HG02973 (cell line): Measurements from ENCODE around the gene USO1.
A peak's percentile ranks its signal among the peaks of the same experiment; 100 is the strongest.
"Not testable (repeated sequence)": the region's sequence is repeated elsewhere in the genome, so short reads cannot be mapped to it uniquely, and the experiment has no call there.

Experiments
- ATAC-seq: cut with Tn5 transposase; IDR thresholded peaks from one replicate; pipeline ENCODE4 v1.9.1; 2021; ENCODE audit warnings: moderate library complexity; ENCODE audit not compliant: unreplicated experiment

USO1 gene

GRCh38 chr4:75714011-75714410, 10.4 kb upstream of the USO1 start:
- ATAC-seq, result no peak

GRCh38 chr4:75714704-75715103, 9.7 kb upstream of the USO1 start:
- no peak for ATAC-seq

- ATAC-seq, result peak; percentile 51
Measured at GRCh38 chr4:75715105-75715799, 9.1 kb upstream of the USO1 start.

GRCh38 chr4:75716054-75716453, 8.3 kb upstream of the USO1 start:
- ATAC-seq, result not testable (repeated sequence)

- ATAC-seq, result no peak
Measured at GRCh38 chr4:75717408-75717807, 7.0 kb upstream of the USO1 start.

- no peak for ATAC-seq
Measured at GRCh38 chr4:75718529-75718928, 5.8 kb upstream of the USO1 start.

- ATAC-seq, result no peak
Measured at GRCh38 chr4:75722417-75722816, 2.0 kb upstream of the USO1 start.

- ATAC-seq, result no peak
Measured at GRCh38 chr4:75723163-75724065, 963 bp upstream of the USO1 start.

- ATAC-seq, result peak; percentile 54
Measured at GRCh38 chr4:75724867-75725724, 719 bp downstream of the USO1 start.

- ATAC-seq, result not testable (repeated sequence)
Measured at GRCh38 chr4:75725942-75726538, 1.7 kb downstream of the USO1 start.

GRCh38 chr4:75726577-75726976, 2.2 kb downstream of the USO1 start:
- no peak for ATAC-seq

- ATAC-seq, result no peak
Measured at GRCh38 chr4:75727073-75727472, 2.7 kb downstream of the USO1 start.

GRCh38 chr4:75729836-75730235, 5.5 kb downstream of the USO1 start:
- no peak for ATAC-seq

- ATAC-seq, result no peak
Measured at GRCh38 chr4:75733369-75733768, 9.0 kb downstream of the USO1 start.

GRCh38 chr4:75735525-75735924, 11.1 kb downstream of the USO1 start:
- no peak for ATAC-seq

- no peak for ATAC-seq
Measured at GRCh38 chr4:75736862-75737261, 12.5 kb downstream of the USO1 start.

GRCh38 chr4:75737398-75737797, 13.0 kb downstream of the USO1 start:
- no peak for ATAC-seq

- ATAC-seq, result no peak
Measured at GRCh38 chr4:75741027-75741426, 16.6 kb downstream of the USO1 start.

GRCh38 chr4:75742451-75742850, 18.1 kb downstream of the USO1 start:
- no peak for ATAC-seq

GRCh38 chr4:75745161-75745560, 20.8 kb downstream of the USO1 start:
- no peak for ATAC-seq

GRCh38 chr4:75745721-75746199, 21.4 kb downstream of the USO1 start:
- no peak for ATAC-seq
